SK-N-SH (cell line): ENCODE data around the gene TSPAN8. TPM values are rescaled to one million over a fixed set of nuclear protein-coding genes. Genes with fewer than 3 reads are reported as not detected.

Source experiments
- CTCF ChIA-PET: fragments of 300-600, 350-600 bp; formaldehyde crosslinking; extraction: SDS; loops from one replicate; lab custom pipeline; 2021; lab: Yijun Ruan, JAX
- POLR2A ChIA-PET: fragments of 350-600 bp; sonication (Branson Sonifier 250); formaldehyde crosslinking; extraction: SDS; loops from one replicate; lab custom pipeline; 2020; ENCODE audit warnings: antibody characterized with exemption, inconsistent platforms; lab: Yijun Ruan, JAX
- DNase-seq: peaks from one replicate; pipeline ENCODE4 v3.0.0; 2012
- H2AFZ ChIP-seq: fragments of 200-600 bp; sonication (generic); 2 replicates; pipeline ENCODE4 v1.8.1; 2016; ENCODE audit warnings: antibody characterized with exemption, mild to moderate bottlenecking, low read depth
- H3F3A ChIP-seq: fragments of 200-600 bp; sonication (generic); replicated peaks from 2 replicates; pipeline ENCODE3; 2016; ENCODE audit warnings: antibody characterized with exemption, mild to moderate bottlenecking; ENCODE audit not compliant: insufficient read depth
- H3K27ac ChIP-seq, 2 experiments: fragments of 200-500 bp in 1 of 2; fragments of 200-600 bp in 1 of 2; sonication (Bioruptor generic) in 1 of 2; sonication (generic), shearing (Covaris generic) in 1 of 2; 2 replicates each; pipeline versions ENCODE4 v1.5.1 to v1.6.1; 2014 to 2016; ENCODE audit warnings: low read depth in 2 of 2, inconsistent platforms in 1 of 2, low read length in 1 of 2, mild to moderate bottlenecking in 1 of 2, mixed read lengths in 1 of 2
- H3K27me3 ChIP-seq: fragments of 200-600 bp; sonication (generic), shearing (Covaris generic); 2 replicates; pipeline ENCODE4 v1.6.1; 2016; ENCODE audit warnings: mixed run types; ENCODE audit not compliant: insufficient read depth
- H3K36me3 ChIP-seq, 2 experiments: fragments of 200-500 bp in 1 of 2; fragments of 200-600 bp in 1 of 2; sonication (Bioruptor generic) in 1 of 2; sonication (generic) in 1 of 2; replicated peaks in 1 of 2; 2 replicates each; pipeline versions ENCODE3 to v1.5.1; 2014 to 2016; ENCODE audit warnings: low read length in 1 of 2, mild to moderate bottlenecking in 1 of 2; ENCODE audit not compliant: insufficient read depth in 2 of 2, control insufficient read depth in 1 of 2
- H3K4me1 ChIP-seq, 2 experiments: fragments of 200-500 bp in 1 of 2; fragments of 200-600 bp in 1 of 2; sonication (Bioruptor generic) in 1 of 2; sonication (generic), shearing (Covaris generic) in 1 of 2; 2 replicates each; pipeline versions ENCODE4 v1.5.1 to v1.6.1; 2014 to 2016; ENCODE audit warnings: low read depth in 1 of 2, low read length in 1 of 2, mixed run types in 1 of 2; ENCODE audit not compliant: insufficient read depth in 2 of 2, control insufficient read depth in 1 of 2
- H3K4me2 ChIP-seq: fragments of 200-600 bp; sonication (generic), shearing (Covaris generic); 2 replicates; pipeline ENCODE4 v1.6.1; 2017; ENCODE audit warnings: mixed run types
- H3K4me3 ChIP-seq, 2 experiments: fragments of 200-500 bp in 1 of 2; fragments of 200-600 bp in 1 of 2; sonication (Bioruptor generic) in 1 of 2; sonication (generic), shearing (Covaris generic) in 1 of 2; 2 replicates each; pipeline versions ENCODE4 v1.5.1 to v1.8.1; 2014 to 2016; ENCODE audit warnings: low read depth in 2 of 2, inconsistent platforms in 1 of 2, low read length in 1 of 2, mild to moderate bottlenecking in 1 of 2, mixed read lengths in 1 of 2, moderate library complexity in 1 of 2
- H3K79me2 ChIP-seq: fragments of 200-600 bp; sonication (generic); 2 replicates; pipeline ENCODE4 v1.8.1; 2017; ENCODE audit warnings: mild to moderate bottlenecking; ENCODE audit not compliant: insufficient read depth
- H3K9ac ChIP-seq: fragments of 200-600 bp; sonication (generic); 2 replicates; pipeline ENCODE4 v1.6.1; 2017; ENCODE audit warnings: mixed run types
- H3K9me2 ChIP-seq: fragments of 200-600 bp; sonication (generic); 2 replicates; pipeline ENCODE4 v1.6.1; 2017; ENCODE audit warnings: mixed run types
- H3K9me3 ChIP-seq: fragments of 200-600 bp; sonication (generic); 2 replicates; pipeline ENCODE4 v1.6.1; 2017; ENCODE audit warnings: mixed run types, mild to moderate bottlenecking, moderate library complexity
- H4K20me1 ChIP-seq: fragments of 200-600 bp; sonication (generic); 2 replicates; pipeline ENCODE4 v1.6.1; 2017; ENCODE audit warnings: mild to moderate bottlenecking, mixed run types; ENCODE audit not compliant: insufficient read depth
- ELF1 ChIP-seq: IDR thresholded peaks from 2 replicates; pipeline ENCODE4 v1.4.0; 2012
- EP300 ChIP-seq, 2 experiments: IDR thresholded peaks; 2 replicates each; pipeline versions ENCODE4 v1.4.0 to v1.6.1; 2012; ENCODE audit warnings: borderline replicate concordance in 1 of 2, low read depth in 1 of 2, low read length in 1 of 2
- FOSL2 ChIP-seq: IDR thresholded peaks from 2 replicates; pipeline ENCODE4 v1.4.0; 2012; ENCODE audit warnings: low read depth, mild to moderate bottlenecking, moderate library complexity, borderline replicate concordance
- FOXJ3 ChIP-seq: sonication (generic); formaldehyde crosslinking; IDR thresholded peaks from 2 replicates; pipeline ENCODE4 v1.5.1; 2020; ENCODE audit warnings: mild to moderate bottlenecking, missing genetic modification reagents
- FOXM1 ChIP-seq: IDR thresholded peaks from 2 replicates; pipeline ENCODE4 v1.4.0; 2012; ENCODE audit warnings: low read depth, mild to moderate bottlenecking
- MXI1 ChIP-seq: IDR thresholded peaks from 2 replicates; pipeline ENCODE4 v1.6.1; 2012; ENCODE audit warnings: mild to moderate bottlenecking, low read depth, low read length, improper control_type of control experiment
- NRF1 ChIP-seq: IDR thresholded peaks from 2 replicates; pipeline ENCODE4 v1.6.1; 2012; ENCODE audit warnings: low read depth, mild to moderate bottlenecking, low read length
- RFX5 ChIP-seq: IDR thresholded peaks from 2 replicates; pipeline ENCODE4 v1.6.1; 2012; ENCODE audit warnings: mild to moderate bottlenecking, improper control_type of control experiment, low read length
- TCF12 ChIP-seq: IDR thresholded peaks from 2 replicates; pipeline ENCODE4 v1.4.0; 2012
- TEAD4 ChIP-seq: IDR thresholded peaks from 2 replicates; pipeline ENCODE4 v1.4.0; 2012; ENCODE audit warnings: mild to moderate bottlenecking, borderline replicate concordance; ENCODE audit not compliant: insufficient read depth
- YY1 ChIP-seq: IDR thresholded peaks from 2 replicates; pipeline ENCODE4 v1.4.0; 2012; ENCODE audit warnings: low read depth, mild to moderate bottlenecking
- WGBS: methylation state at CpG from one replicate; pipeline ENCODE4 v1.1.6; 2017; ENCODE audit warnings: low lambda C conversion rate; 5-methylcytosine and 5-hydroxymethylcytosine counted together
- polyA plus RNA-seq, 3 experiments: library from polyadenylated mRNA; depleted of rRNA; stranded (reverse); fragments of >200 nt; gene quantifications; 2 replicates each; pipeline ENCODE4 v1.2.3, GENCODE V29; 2012
- TF ChIP-seq, protein P1 (sequence below): IDR thresholded peaks from 2 replicates; pipeline ENCODE4; 2012
- TF ChIP-seq, protein P2 (sequence below): IDR thresholded peaks from 2 replicates; pipeline ENCODE4 v1.4.0; 2012; ENCODE audit warnings: low read depth
- TF ChIP-seq, protein P3 (sequence below): IDR thresholded peaks from 2 replicates; pipeline ENCODE4 v1.4.0; 2012; ENCODE audit warnings: low read depth, borderline replicate concordance
- TF ChIP-seq, protein P4 (sequence below): fragments of 150-350 bp; IDR thresholded peaks from 2 replicates; pipeline ENCODE4 v1.6.1; 2017; ENCODE audit warnings: antibody characterized with exemption, low read length, low read depth, borderline replicate concordance
- TF ChIP-seq, protein P5 (sequence below): fragments of 150-350 bp; IDR thresholded peaks from 2 replicates; pipeline ENCODE4 v1.6.1; 2016; ENCODE audit warnings: mild to moderate bottlenecking, low read depth, low read length

Gene TSPAN8
- polyA plus RNA-seq, 1 of the 3 experiments (the other 2 are of a cell fraction) = 0.31 TPM

DNA sequence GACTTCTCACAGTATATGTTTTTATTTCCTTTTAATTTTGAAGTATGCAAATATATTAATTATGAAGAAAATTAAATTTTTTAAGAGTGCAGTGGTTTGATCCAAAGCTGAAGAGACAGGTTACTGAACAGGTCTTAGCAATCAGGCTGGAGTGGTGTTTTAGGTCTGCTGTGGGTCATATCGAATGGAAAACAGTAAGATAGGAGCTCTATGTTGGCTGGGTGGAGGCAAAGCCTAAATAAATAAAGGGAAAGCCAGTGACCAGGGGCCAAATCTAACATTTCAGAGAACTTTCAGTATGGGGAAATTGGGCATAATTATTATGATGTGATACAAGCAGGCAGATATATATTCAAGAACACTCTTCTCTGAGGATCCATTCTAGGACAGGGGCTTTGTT, 12.7 kb upstream of the TSPAN8 start (continued):
- TF ChIP-seq FOXJ3 (CRISPR knock-in tag) (no peak), MXI1 (no peak)
- TF ChIP-seq, protein P1, sequence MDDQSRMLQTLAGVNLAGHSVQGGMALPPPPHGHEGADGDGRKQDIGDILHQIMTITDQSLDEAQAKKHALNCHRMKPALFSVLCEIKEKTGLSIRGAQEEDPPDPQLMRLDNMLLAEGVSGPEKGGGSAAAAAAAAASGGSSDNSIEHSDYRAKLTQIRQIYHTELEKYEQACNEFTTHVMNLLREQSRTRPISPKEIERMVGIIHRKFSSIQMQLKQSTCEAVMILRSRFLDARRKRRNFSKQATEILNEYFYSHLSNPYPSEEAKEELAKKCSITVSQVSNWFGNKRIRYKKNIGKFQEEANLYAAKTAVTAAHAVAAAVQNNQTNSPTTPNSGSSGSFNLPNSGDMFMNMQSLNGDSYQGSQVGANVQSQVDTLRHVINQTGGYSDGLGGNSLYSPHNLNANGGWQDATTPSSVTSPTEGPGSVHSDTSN = no peak

DNA sequence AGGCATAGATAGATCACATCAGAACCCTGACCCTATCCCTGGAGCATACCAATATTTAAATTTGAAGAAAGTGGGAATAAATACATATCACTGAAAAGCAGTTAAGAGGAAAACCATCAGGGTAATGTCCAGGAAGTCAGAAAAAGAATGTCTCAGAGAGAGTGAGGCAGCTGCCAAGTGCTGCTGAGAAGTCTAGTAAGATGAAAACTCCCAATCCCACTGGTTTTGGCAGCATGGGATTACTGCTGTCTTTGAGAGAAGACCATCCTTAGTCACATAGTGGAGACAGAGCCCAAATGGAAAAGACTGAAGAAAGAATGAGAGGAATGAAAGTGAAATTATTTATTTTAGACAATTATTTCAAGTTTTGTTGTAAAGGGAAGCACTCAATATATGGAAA, 11.5 kb upstream of the TSPAN8 start:
- H3K27ac ChIP-seq = no peak overlapping the region
- H3K9me2 ChIP-seq = no peaks in the 10 kb centered on the region
- no peaks in the 10 kb centered on the region for H4K20me1 ChIP-seq
- no peak overlapping the region for H3K4me2 ChIP-seq
- POLR2A ChIA-PET = no interaction called here
- no peaks in the 10 kb centered on the region for H3F3A ChIP-seq
- H3K4me3 ChIP-seq = no peak overlapping the region
- no peak overlapping the region for H3K9ac ChIP-seq
- TF ChIP-seq TCF12 (no peak), EP300 (IDR thresholded peaks at IDR 0.05; ENCODE audit: borderline replicate concordance in 1 of 2, low read depth in 1 of 2, low read length in 1 of 2) (no peak), FOXM1 (no peak), YY1 (no peak), FOSL2 (no peak)
- TF ChIP-seq, protein P2, sequence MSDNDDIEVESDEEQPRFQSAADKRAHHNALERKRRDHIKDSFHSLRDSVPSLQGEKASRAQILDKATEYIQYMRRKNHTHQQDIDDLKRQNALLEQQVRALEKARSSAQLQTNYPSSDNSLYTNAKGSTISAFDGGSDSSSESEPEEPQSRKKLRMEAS = no peak
- TF ChIP-seq, protein P3, sequence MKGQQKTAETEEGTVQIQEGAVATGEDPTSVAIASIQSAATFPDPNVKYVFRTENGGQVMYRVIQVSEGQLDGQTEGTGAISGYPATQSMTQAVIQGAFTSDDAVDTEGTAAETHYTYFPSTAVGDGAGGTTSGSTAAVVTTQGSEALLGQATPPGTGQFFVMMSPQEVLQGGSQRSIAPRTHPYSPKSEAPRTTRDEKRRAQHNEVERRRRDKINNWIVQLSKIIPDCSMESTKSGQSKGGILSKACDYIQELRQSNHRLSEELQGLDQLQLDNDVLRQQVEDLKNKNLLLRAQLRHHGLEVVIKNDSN = no peak
- H3K79me2 ChIP-seq = no peaks in the 10 kb centered on the region
- no peaks in the 10 kb centered on the region for H3K27me3 ChIP-seq
- CTCF ChIA-PET = no interaction called here
- H3K4me1 ChIP-seq = no peaks in the 10 kb centered on the region
- no peak overlapping the region for H2AFZ ChIP-seq
- DNase-seq = no peak
- H3K36me3 ChIP-seq = no peaks in the 10 kb centered on the region
- no peaks in the 10 kb centered on the region for H3K9me3 ChIP-seq

DNA sequence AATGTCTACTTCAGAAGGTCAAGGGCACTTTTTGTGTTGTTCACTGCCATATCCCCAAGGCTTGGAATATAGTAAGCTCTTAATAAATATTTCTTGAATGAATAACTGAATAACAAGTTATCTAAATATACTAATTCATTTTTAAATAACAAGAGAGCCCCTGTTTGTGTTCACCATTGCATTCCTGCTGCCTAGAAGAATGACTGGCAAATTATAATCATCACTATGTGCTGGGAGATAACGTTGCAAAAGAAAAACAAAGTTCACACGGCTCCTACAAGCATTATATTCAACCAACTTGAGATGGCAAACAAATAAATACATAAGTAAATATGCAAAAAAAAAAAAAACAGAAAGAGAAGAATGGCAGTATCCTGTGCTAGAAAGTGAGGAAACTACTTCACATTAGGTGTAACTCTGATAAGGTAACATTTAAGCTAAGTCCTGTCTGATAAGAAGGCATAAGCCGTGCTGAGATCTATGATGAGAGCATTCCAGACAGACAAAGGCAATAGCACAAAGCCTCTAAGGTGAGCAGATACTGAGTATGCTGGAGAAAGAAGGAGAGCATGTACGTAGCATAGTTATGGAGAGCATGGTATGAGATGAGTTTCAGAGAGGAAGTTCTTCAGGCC, 9.2 kb upstream of the TSPAN8 start:
- POLR2A ChIA-PET = no interaction called here
- no peaks in the 10 kb centered on the region for H3K79me2 ChIP-seq
- H3K4me3 ChIP-seq = no peak overlapping the region
- H3K9me3 ChIP-seq = no peaks in the 10 kb centered on the region
- no peaks in the 10 kb centered on the region for H3K4me1 ChIP-seq
- WGBS = 62% methylated on average over 4 of the region's 4 CpGs
- no peak overlapping the region for H3K9ac ChIP-seq
- no peak overlapping the region for H3K27ac ChIP-seq
- H3F3A ChIP-seq = no peaks in the 10 kb centered on the region
- no peaks in the 10 kb centered on the region for H3K9me2 ChIP-seq
- no peaks in the 10 kb centered on the region for H3K36me3 ChIP-seq
- DNase-seq = no peak
- H4K20me1 ChIP-seq = no peaks in the 10 kb centered on the region
- no peak overlapping the region for H3K4me2 ChIP-seq
- CTCF ChIA-PET = interaction anchor here (1.3 kb wide), 1 partner anchor 21 kb away, joined by 3 read pairs; no protein-coding TSS in a partner anchor
- TF ChIP-seq, protein P4, sequence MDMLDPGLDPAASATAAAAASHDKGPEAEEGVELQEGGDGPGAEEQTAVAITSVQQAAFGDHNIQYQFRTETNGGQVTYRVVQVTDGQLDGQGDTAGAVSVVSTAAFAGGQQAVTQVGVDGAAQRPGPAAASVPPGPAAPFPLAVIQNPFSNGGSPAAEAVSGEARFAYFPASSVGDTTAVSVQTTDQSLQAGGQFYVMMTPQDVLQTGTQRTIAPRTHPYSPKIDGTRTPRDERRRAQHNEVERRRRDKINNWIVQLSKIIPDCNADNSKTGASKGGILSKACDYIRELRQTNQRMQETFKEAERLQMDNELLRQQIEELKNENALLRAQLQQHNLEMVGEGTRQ = no peak
- no peak for TF ChIP-seq TCF12
- TF ChIP-seq, protein P5, sequence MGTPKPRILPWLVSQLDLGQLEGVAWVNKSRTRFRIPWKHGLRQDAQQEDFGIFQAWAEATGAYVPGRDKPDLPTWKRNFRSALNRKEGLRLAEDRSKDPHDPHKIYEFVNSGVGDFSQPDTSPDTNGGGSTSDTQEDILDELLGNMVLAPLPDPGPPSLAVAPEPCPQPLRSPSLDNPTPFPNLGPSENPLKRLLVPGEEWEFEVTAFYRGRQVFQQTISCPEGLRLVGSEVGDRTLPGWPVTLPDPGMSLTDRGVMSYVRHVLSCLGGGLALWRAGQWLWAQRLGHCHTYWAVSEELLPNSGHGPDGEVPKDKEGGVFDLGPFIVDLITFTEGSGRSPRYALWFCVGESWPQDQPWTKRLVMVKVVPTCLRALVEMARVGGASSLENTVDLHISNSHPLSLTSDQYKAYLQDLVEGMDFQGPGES = no peak
- TF ChIP-seq NRF1 = no peak
- TF ChIP-seq RFX5 = no peak
- TF ChIP-seq TEAD4 = no peak
- no peak for TF ChIP-seq ELF1
- H3K27me3 ChIP-seq = no peaks in the 10 kb centered on the region
- no peak overlapping the region for H2AFZ ChIP-seq
